Measurements from ENCODE around the gene UBC. TPM values are rescaled to one million over a fixed set of nuclear protein-coding genes. Genes with fewer than 3 reads are reported as not detected.

The UBC gene
- total and polyA plus RNA-seq, 9 of the 15 experiments (the other 6 are each of a cell fraction or from before 2014, with no cell fraction given) = 533 to 1,153 (median 813) TPM

- TF ChIP-seq THRAP3 (IDR thresholded peaks at IDR 0.05; ENCODE audit: borderline replicate concordance) (no peak; the same call in 1 of the 2 replicates), PRDM10 (IDR thresholded peaks at IDR 0.05; ENCODE audit: partially characterized antibody) (no peak), ZNF518B (CRISPR knock-in tag; IDR thresholded peaks at IDR 0.05) (no peak), ZSCAN29 (IDR thresholded peaks at IDR 0.05) (no peak), ZNF695 (CRISPR knock-in tag; IDR thresholded peaks at IDR 0.05) (no peak), SFPQ (IDR thresholded peaks at IDR 0.05; ENCODE audit: low read depth, low read length) (no peak), TAF15 (IDR thresholded peaks at IDR 0.05; ENCODE audit: low read depth, low read length) (no peak), PTRF (tag; IDR thresholded peaks at IDR 0.05) (no peak), RBBP5 (IDR thresholded peaks at IDR 0.05; ENCODE audit: borderline replicate concordance, insufficient read depth, low read length, poor library complexity, severe bottlenecking) (no peak), TFAM (CRISPR knock-in tag; conservative IDR thresholded peaks at IDR 0.05) (no peak), ZNF24 (IDR thresholded peaks at IDR 0.05) (0 out of 2 replicates have a peak, but pooled peaks have one; percentile 24), GABPB2 (CRISPR knock-in tag; conservative IDR thresholded peaks at IDR 0.05) (no peak), UBTF (IDR thresholded peaks at IDR 0.05; ENCODE audit: borderline replicate concordance in 1 of 2, low read depth in 2 of 2, low read length in 2 of 2) (no peak), GTF2A2 (tag; IDR thresholded peaks at IDR 0.05) (no peak; the same call in 1 of the 2 replicates), NFRKB (IDR thresholded peaks at IDR 0.05; ENCODE audit: low read depth) (peak; percentile 36; the same call in 1 of the 2 replicates), ZNF282 (CRISPR knock-in tag; IDR thresholded peaks at IDR 0.05) (no peak), FIP1L1 (IDR thresholded peaks at IDR 0.05; ENCODE audit: low read depth, low read length, poor library complexity, severe bottlenecking) (no peak)
These were observed 47.0 kb downstream of the UBC start (continued) for GRCh38 chr12:124867401-124867930.

Data from K562 (cell line).